Neural crest cell (in vitro differentiated cells): ENCODE results near the gene DYNAP. TPM values are rescaled to one million over a fixed set of nuclear protein-coding genes. Genes with fewer than 3 reads are reported as not detected.

Source experiments
- DNase-seq: peaks from one replicate; pipeline ENCODE4 v3.0.0; 2021; ENCODE audit warnings: low read depth, mixed read lengths, low spot score
- H3K27ac Mint-ChIP-seq: one replicate; pipeline ENCODE4 v1.8.0; 2021; ENCODE audit warnings: mild to moderate bottlenecking, mixed read lengths; ENCODE audit not compliant: unreplicated experiment
- H3K27me3 Mint-ChIP-seq: 2 replicates; pipeline ENCODE4 v1.8.0; 2021; ENCODE audit warnings: low read depth, mild to moderate bottlenecking, mixed read lengths
- H3K36me3 Mint-ChIP-seq: 2 replicates; pipeline ENCODE4 v1.8.0; 2021; ENCODE audit warnings: low read depth, mild to moderate bottlenecking, mixed read lengths
- H3K4me1 Mint-ChIP-seq: 2 replicates; pipeline ENCODE4 v1.8.0; 2021; ENCODE audit warnings: mixed read lengths
- H3K4me3 Mint-ChIP-seq: one replicate; pipeline ENCODE4 v1.8.0; 2021; ENCODE audit warnings: mild to moderate bottlenecking, mixed read lengths
- H3K9me3 Mint-ChIP-seq: 2 replicates; pipeline ENCODE4 v1.8.0; 2021; ENCODE audit warnings: mixed read lengths
- long read RNA-seq: library from polyadenylated mRNA; unstranded; transcript quantifications from one replicate; pipeline ENCODE4 v2.0.0, GENCODE V29; 2020
- total RNA-seq: library from RNA; stranded (reverse); gene quantifications from 2 replicates; pipeline ENCODE4 v1.2.1, GENCODE V29; 2021
- TF ChIP-seq, protein P1 (sequence below): fragments of 200-600 bp; sonication (generic); conservative IDR thresholded peaks from 2 replicates; pipeline ENCODE4 v1.5.0; 2021; ENCODE audit warnings: antibody characterized with exemption, mild to moderate bottlenecking

DYNAP gene
- total RNA-seq: not detected in 2 replicates
- long read RNA-seq: 0 reads

- TF ChIP-seq, protein P1, sequence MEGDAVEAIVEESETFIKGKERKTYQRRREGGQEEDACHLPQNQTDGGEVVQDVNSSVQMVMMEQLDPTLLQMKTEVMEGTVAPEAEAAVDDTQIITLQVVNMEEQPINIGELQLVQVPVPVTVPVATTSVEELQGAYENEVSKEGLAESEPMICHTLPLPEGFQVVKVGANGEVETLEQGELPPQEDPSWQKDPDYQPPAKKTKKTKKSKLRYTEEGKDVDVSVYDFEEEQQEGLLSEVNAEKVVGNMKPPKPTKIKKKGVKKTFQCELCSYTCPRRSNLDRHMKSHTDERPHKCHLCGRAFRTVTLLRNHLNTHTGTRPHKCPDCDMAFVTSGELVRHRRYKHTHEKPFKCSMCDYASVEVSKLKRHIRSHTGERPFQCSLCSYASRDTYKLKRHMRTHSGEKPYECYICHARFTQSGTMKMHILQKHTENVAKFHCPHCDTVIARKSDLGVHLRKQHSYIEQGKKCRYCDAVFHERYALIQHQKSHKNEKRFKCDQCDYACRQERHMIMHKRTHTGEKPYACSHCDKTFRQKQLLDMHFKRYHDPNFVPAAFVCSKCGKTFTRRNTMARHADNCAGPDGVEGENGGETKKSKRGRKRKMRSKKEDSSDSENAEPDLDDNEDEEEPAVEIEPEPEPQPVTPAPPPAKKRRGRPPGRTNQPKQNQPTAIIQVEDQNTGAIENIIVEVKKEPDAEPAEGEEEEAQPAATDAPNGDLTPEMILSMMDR: no peak
- no peaks in the 10 kb centered on the region for H3K4me1 Mint-ChIP-seq
- H3K4me3 Mint-ChIP-seq: no peak within 1 kb of the TSS
- no peak for DNase-seq
- peaks cover 2% of the 10 kb centered on the region for H3K27me3 Mint-ChIP-seq
- no peaks in the 10 kb centered on the region for H3K36me3 Mint-ChIP-seq
- no peak within 1 kb of the TSS for H3K27ac Mint-ChIP-seq
- no peaks in the 10 kb centered on the region for H3K9me3 Mint-ChIP-seq
These were observed at the start of gene DYNAP for GRCh38 chr18:54590945-54591344. TSS of gene DYNAP (plus strand) at chr18:54591245. CDS start at chr18:54591283, 38 bp downstream.

- H3K27me3 Mint-ChIP-seq: no peaks in the 10 kb centered on the region
- TF ChIP-seq, protein P1: no peak
- no peak overlapping the region for H3K4me3 Mint-ChIP-seq
- no peaks in the 10 kb centered on the region for H3K4me1 Mint-ChIP-seq
- no peak for DNase-seq
- peaks cover 8% of the 10 kb centered on the region for H3K36me3 Mint-ChIP-seq
- H3K27ac Mint-ChIP-seq: no peak overlapping the region
- H3K9me3 Mint-ChIP-seq: peaks cover 24% of the 10 kb centered on the region
These were observed 39.5 kb upstream of the DYNAP start for GRCh38 chr18:54551590-54551989.

GRCh38 chr18:54555286-54555685 is 35.8 kb upstream of the DYNAP start:
- no peaks in the 10 kb centered on the region for H3K27me3 Mint-ChIP-seq
- H3K36me3 Mint-ChIP-seq: no peaks in the 10 kb centered on the region

GRCh38 chr18:54555996-54556395 is 35.0 kb upstream of the DYNAP start:
- DNase-seq: no peak
- Mint-ChIP-seq H3K27ac (no peak overlapping the region), H3K9me3 (peaks cover 9% of the 10 kb centered on the region), H3K36me3 (no peaks in the 10 kb centered on the region), H3K4me1 (no peaks in the 10 kb centered on the region), H3K27me3 (no peaks in the 10 kb centered on the region), H3K4me3 (no peak overlapping the region)
- TF ChIP-seq, protein P1: no peak

More at GRCh38 chr18:54555286-54555685, 35.8 kb upstream of the DYNAP start:
- Mint-ChIP-seq H3K9me3 (peaks cover 9% of the 10 kb centered on the region), H3K27ac (no peak overlapping the region), H3K4me3 (no peak overlapping the region), H3K4me1 (no peaks in the 10 kb centered on the region)
- TF ChIP-seq, protein P1: no peak
- no peak for DNase-seq

- Mint-ChIP-seq H3K27me3 (no peaks in the 10 kb centered on the region), H3K27ac (no peak overlapping the region), H3K4me1 (no peaks in the 10 kb centered on the region), H3K36me3 (no peaks in the 10 kb centered on the region), H3K4me3 (no peak overlapping the region), H3K9me3 (peaks cover 9% of the 10 kb centered on the region)
- no peak for DNase-seq
- TF ChIP-seq, protein P1: no peak
These were observed 33.1 kb upstream of the DYNAP start for GRCh38 chr18:54557958-54558357.
